ENCODE measurements around the gene VTN.

Gene VTN

GRCh38 chr17:28319598-28319935 lies 50.5 kb downstream of the VTN start:
- DNase-seq (ENCODE audit: low read depth) = no peak
- peak overlapping the region; percentile 71 for H3K4me3 ChIP-seq (replicated peaks; ENCODE audit: low read depth, low read length)
- TF ChIP-seq CTCF (IDR thresholded peaks at IDR 0.05; ENCODE audit: low read length, missing control alignments) = no peak

GRCh38 chr17:28318759-28319597 lies 51.1 kb downstream of the VTN start, which contains the start of gene TMEM97:
TSS of gene TMEM97 (plus strand) at chr17:28319200. CDS start at chr17:28319240, 40 bp downstream.
- TF ChIP-seq CTCF (IDR thresholded peaks at IDR 0.05; ENCODE audit: low read length, missing control alignments) = no peak
- peak; percentile 97 for DNase-seq (ENCODE audit: low read depth)

GRCh38 chr17:28317966-28318758 lies 51.9 kb downstream of the VTN start:
- no peak for TF ChIP-seq CTCF (IDR thresholded peaks at IDR 0.05; ENCODE audit: low read length, missing control alignments)

More at GRCh38 chr17:28318759-28319597, 51.1 kb downstream of the VTN start, which contains the start of gene TMEM97:
- peak within 1 kb of the TSS; percentile 71 for H3K4me3 ChIP-seq (replicated peaks; ENCODE audit: low read depth, low read length)

More at GRCh38 chr17:28317966-28318758, 51.9 kb downstream of the VTN start:
- H3K4me3 ChIP-seq (replicated peaks; ENCODE audit: low read depth, low read length) = peak overlapping the region; percentile 71
- no peak for DNase-seq (ENCODE audit: low read depth)
